ENCODE results near the gene SLC66A1. TPM values are rescaled to one million over a fixed set of nuclear protein-coding genes. Genes with fewer than 3 reads are reported as not detected.
A peak's percentile ranks its signal among the peaks of the same experiment; 100 is the strongest.

The SLC66A1 gene
- total and polyA plus RNA-seq, 7 donors: 8.0 to 25.8 (median 18.0) TPM

DNA sequence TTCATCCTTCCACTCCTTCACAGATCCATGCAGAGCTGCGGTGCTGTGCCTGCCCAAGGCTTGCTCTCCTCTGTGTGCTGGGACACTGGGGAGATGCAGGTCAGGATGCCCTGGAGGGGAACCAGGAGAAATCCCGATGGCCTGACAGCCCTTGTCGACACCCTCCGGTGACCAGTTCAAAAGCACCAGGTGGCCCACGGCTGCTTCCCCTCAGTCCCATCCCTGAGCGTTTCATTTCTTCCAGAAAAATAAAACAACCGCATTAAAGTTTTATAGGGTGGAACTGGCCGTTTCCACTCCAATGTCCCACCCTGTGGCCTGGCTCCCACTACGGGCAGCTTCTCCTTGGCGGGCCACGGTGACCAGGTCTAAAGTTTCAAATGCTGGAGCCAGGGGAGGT is 48.3 kb downstream of the SLC66A1 start:
- H3K4me3 ChIP-seq: no peak overlapping the region
- no peaks in the 10 kb centered on the region for H3K9me3 ChIP-seq
- H3K36me3 ChIP-seq (ENCODE audit: insufficient read depth in 1 of 2, low read depth in 1 of 2): peaks cover 6 to 19% of the 10 kb centered on the region in 2 donors
- 26 to 55% (median 30%) methylated on average over 11 of the region's 11 CpGs for WGBS, 3 donors
- H3K4me1 ChIP-seq: peaks cover 17% of the 10 kb centered on the region
- DNase-seq (no peak), ATAC-seq (no peak)
- intact Hi-C loops (cut with DNase I): no loop called here
- no peaks in the 10 kb centered on the region for H3K27me3 ChIP-seq (ENCODE audit: insufficient read depth in 3 of 3, low read length in 2 of 3)
- no peak overlapping the region for H3K27ac ChIP-seq
- TF ChIP-seq CTCF (IDR thresholded peaks at IDR 0.05): no peak

GRCh38 chr1:19360843-19361610 is 48.9 kb downstream of the SLC66A1 start:
- intact Hi-C loops (cut with DNase I): no loop called here
- Histone ChIP-seq H3K36me3 (ENCODE audit: insufficient read depth in 1 of 2, low read depth in 1 of 2) (peaks cover 4 to 13% of the 10 kb centered on the region in 2 donors), H3K9me3 (no peaks in the 10 kb centered on the region), H3K27me3 (ENCODE audit: insufficient read depth in 3 of 3, low read length in 2 of 3) (no peaks in the 10 kb centered on the region), H3K4me1 (peaks cover 17% of the 10 kb centered on the region), H3K27ac (no peak overlapping the region), H3K4me3 (no peak overlapping the region)
- TF ChIP-seq CTCF (IDR thresholded peaks at IDR 0.05): no peak
- 77 to 89% (median 82%) methylated on average over 18 of the region's 18 CpGs for WGBS, 3 donors
- ATAC-seq: no peak
- DNase-seq: no peak

- H3K9me3 ChIP-seq: no peaks in the 10 kb centered on the region
- TF ChIP-seq CTCF (IDR thresholded peaks at IDR 0.05): no peak
- no peak overlapping the region for H3K27ac ChIP-seq
- peak in 1 of 4 donors; percentile 15 for ATAC-seq
- 77 to 81% (median 78%) methylated on average over 8 of the region's 8 CpGs for WGBS, 3 donors
- H3K4me3 ChIP-seq: no peak overlapping the region
- no peak for DNase-seq
- peaks cover 0 to 7% of the 10 kb centered on the region in 2 donors for H3K36me3 ChIP-seq (ENCODE audit: insufficient read depth in 1 of 2, low read depth in 1 of 2)
- intact Hi-C loops (cut with DNase I): no loop called here
- no peaks in the 10 kb centered on the region for H3K27me3 ChIP-seq (ENCODE audit: insufficient read depth in 3 of 3, low read length in 2 of 3)
- H3K4me1 ChIP-seq: peaks cover 17% of the 10 kb centered on the region
These were observed 49.6 kb downstream of the SLC66A1 start for GRCh38 chr1:19361611-19362147.

- H3K4me1 ChIP-seq: peaks cover 17% of the 10 kb centered on the region
- H3K9me3 ChIP-seq: no peaks in the 10 kb centered on the region
- no peak overlapping the region for H3K27ac ChIP-seq
- H3K4me3 ChIP-seq: no peak overlapping the region
- H3K36me3 ChIP-seq (ENCODE audit: insufficient read depth in 1 of 2, low read depth in 1 of 2): no peaks in the 10 kb centered on the region
- ATAC-seq: peak in 1 of 4 donors; percentile 33
- H3K27me3 ChIP-seq (ENCODE audit: insufficient read depth in 3 of 3, low read length in 2 of 3): no peaks in the 10 kb centered on the region
- TF ChIP-seq CTCF (IDR thresholded peaks at IDR 0.05): no peak
- DNase-seq: no peak
- WGBS, 3 donors: 49 to 73% (median 56%) methylated on average over 8 of the region's 8 CpGs
- intact Hi-C loops (cut with DNase I): no loop called here
These were observed 51.5 kb downstream of the SLC66A1 start for GRCh38 chr1:19363536-19364152.
